ENCODE measurements around the gene MTSS2.

- TF ChIP-seq EZH2 (IDR thresholded peaks at IDR 0.05; ENCODE audit: low read depth, unreplicated experiment) (no peak), ZNF462 (CRISPR knock-in tag; IDR thresholded peaks at IDR 0.05) (no peak), ZNF331 (CRISPR knock-in tag; IDR thresholded peaks at IDR 0.05; ENCODE audit: low read depth) (no peak)
- TF ChIP-seq, protein P1, sequence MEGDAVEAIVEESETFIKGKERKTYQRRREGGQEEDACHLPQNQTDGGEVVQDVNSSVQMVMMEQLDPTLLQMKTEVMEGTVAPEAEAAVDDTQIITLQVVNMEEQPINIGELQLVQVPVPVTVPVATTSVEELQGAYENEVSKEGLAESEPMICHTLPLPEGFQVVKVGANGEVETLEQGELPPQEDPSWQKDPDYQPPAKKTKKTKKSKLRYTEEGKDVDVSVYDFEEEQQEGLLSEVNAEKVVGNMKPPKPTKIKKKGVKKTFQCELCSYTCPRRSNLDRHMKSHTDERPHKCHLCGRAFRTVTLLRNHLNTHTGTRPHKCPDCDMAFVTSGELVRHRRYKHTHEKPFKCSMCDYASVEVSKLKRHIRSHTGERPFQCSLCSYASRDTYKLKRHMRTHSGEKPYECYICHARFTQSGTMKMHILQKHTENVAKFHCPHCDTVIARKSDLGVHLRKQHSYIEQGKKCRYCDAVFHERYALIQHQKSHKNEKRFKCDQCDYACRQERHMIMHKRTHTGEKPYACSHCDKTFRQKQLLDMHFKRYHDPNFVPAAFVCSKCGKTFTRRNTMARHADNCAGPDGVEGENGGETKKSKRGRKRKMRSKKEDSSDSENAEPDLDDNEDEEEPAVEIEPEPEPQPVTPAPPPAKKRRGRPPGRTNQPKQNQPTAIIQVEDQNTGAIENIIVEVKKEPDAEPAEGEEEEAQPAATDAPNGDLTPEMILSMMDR (conservative IDR thresholded peaks at IDR 0.05; ENCODE audit: low read depth in 2 of 2): no peak
These were observed 4.2 kb downstream of the MTSS2 start for GRCh38 chr16:70681382-70682238.

Data from GM23338 (cell line).